DMS 273 (cell line): ENCODE measurements around the gene MGST3.
"Not testable (repeated sequence)": the region's sequence is repeated elsewhere in the genome, so short reads cannot be mapped to it uniquely, and the experiment has no call there.

Experiments used
- DNase-seq: peaks from one replicate; lab custom pipeline; 2025; ENCODE audit not compliant: unreplicated experiment; lab: John Stamatoyannopoulos, UW

MGST3 gene

DNA sequence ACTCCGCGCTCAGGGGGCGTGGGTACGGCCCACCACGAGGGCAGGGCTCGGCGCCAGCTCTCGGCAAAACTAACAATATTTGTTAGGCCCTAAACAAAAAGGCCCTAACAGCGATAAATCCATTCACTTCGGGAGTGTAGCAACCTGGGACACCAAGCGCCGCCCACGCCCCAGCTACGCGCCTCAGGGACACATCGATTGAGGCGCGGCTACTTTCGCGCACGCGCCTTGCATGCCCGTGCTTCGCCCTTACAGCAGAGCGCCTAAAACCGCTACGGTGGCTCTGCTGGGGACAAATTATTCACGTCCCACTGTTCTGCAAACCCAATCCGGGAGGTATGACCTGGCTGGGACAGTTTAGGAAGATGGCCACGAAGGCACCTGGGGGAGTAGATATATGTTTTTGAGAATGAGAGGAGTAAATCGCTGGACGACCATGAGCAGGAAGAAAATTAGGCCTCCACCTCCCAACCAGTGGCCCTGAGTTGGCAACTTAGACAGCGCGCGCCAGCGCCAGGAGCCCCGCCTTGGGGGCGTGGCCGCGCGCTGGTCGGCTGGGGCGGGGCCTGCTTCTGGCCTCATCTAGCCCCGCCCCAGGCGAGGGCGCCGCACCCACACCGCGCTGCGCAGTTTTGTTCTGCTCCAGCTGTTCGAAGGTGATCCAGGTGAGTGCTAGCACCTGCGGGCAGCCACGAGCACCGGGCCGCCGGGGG is at the start of gene MGST3:
Gene MGST3, plus strand, starts transcription at position 606 of the 713 bp plus-strand sequence. CDS start 18,614 bp downstream, outside the sequence.
- peak; percentile 98 for DNase-seq

DNA sequence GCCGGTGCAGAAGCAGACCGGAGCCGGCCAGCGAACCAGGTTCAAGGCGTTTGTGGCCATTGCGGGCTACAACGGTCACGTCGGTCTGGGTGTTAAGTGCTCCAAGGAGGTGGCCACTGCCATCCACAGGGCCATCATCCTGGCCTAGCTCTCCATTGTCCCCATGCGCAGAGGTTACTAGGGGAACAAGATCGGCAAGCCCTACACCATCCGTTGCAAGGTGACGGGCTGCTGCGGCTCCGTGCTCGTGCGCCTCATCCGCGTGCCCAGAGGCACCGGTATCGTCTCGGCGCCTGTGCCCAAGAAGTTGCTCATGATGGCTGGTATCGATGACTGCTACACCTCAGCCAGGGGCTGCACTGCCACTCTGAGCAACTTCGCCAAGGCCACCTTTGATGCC is 49.1 kb upstream of the MGST3 start:
- DNase-seq = no peak

DNA sequence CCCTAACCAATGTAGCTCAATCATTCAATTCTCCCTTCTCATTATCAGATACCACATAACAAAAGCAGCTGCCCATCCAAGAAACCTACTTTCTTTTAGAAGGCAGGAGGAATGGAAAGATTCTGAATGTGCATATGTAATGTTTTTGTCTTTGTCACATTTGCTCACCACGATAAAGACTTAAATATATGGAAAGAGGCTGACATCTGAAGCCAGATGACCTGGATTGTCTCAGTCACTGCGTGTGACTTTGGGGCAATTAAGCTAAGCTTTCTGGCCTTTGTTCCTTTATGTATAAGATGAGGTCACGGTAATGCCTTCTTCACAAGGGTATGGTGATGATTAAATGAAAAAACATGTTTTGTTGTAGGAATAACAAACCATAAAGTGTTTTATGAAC is 44.6 kb upstream of the MGST3 start:
- no peak for DNase-seq

DNA sequence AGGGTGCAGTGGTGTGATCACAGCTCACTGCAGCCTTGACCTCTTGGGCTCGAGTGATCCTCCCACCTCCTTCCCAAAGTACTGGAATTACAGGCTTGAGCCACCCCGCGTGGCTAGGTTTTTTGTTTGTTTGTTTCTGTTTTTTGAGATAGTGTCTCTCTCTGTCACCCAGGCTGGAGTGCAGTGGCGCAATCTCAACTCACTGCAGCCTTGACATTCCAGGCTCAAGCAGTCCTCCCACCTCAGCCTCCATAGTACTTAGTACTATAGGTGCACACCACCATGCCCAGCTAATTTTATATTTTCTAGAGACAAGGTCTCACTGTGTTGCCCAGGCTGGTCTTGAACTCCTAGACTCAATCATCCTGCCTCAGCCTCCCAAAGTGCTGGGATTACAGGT is 39.6 kb upstream of the MGST3 start:
- DNase-seq = not testable (repeated sequence)

DNA sequence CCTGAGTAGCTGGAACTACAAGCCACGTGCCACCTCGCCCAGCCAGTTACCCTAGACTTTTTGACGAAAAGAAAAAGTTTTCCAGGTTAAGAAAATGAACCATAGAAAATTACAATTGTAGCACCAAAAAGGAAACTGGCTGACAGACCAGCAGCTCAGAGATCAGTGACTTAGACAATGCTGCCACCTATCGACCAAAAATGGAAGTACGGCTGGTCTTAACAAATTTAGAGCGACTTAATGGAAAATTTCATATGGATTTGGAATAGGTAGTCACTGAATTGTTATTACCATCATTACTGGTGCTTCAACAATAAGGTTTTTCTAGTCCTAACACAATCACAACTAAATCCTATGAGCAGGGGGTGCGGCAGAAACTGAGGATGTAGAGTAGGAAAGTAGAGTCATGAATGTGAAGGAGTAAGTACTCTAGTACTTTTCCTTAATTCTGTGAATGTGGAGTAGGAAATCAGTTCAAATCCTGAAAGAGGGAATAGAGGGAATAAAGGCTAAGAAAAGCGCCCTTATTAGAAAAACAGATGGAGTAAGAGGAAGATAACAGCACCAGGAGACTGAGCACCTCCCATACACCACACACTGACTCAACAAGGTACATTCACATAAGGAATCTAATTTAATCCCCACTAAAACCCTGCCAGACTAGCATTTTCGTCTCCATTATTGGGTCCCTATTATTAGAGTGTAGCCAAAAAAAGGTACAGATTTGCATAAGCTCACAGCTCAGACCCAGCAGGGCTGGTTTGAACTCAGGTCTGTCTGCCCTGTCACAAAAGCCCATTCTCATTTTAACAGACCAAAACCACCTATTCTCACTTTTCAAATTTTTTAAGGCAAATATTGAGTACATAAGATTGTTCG is 37.9 kb upstream of the MGST3 start:
- peak; percentile 89 for DNase-seq

DNA sequence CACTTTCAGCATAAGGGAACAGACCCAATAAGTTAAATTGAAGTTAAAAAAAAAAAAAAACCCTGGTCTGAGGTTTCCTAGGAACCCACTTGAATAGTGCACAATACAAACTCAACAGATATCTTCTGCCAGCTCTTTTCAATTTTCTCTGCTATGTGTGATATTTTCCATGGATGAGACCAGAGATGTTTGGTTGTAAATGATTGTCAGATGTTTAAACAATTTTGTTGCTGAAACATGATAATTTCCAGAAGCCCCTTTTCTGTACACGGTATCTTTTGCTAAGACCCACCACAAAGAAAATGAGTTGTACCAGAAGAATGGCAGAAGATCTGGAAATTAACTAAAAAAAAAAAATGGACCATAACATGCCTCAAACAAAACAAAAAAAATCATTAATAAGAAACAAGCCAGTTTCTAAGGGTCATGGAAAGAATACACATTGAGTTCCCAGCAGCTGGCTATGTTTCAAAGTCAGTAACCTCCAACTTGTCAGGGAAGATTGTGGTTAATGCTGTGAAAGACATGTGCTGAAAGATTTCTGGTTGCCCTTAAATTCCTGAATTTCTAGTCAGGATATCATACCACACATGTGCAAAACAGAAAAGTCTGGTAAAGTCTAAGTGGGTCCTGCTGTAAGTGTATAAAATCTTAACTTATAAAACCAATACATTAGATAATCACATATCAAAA is 35.6 kb upstream of the MGST3 start:
- DNase-seq = peak; percentile 11

DNA sequence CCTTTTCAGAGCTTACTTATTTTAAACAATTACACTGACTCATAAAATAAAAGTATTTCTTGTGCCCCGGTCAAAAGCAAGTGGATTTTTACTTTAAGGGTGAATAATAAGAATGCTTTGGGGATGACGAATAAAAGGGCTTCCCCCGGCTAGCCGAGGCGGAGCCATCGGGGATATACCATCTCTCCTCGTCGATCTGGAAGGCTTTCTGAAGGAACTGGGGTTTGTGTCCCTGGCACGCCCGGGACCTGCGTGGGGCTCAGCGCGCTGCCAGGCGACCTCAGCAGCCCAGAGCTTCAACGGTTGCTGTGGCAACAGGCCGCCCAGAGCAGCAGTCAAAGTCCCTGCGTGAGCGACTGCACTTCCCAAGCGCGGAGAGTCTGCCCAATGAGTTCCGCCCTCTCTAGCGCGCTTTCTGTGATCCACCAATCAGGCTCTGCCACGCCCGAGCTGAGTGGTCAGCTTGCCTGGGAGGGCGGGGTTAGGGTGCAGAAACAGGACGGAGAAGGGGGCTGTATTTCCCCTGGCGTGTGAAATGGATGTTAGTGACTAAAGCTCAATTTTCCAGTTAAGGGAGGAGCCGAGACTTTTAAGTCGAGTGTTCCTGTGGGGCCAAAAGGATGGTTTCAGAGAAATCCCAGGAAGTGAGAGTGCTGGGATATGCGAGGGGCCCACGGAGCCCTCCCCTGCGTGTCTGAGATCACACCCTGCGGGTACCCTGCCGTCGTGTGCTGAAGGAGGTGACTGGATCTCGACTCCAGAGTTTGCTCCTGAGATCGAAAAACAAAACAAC is 33.0 kb upstream of the MGST3 start:
- peak; percentile 98 for DNase-seq

DNA sequence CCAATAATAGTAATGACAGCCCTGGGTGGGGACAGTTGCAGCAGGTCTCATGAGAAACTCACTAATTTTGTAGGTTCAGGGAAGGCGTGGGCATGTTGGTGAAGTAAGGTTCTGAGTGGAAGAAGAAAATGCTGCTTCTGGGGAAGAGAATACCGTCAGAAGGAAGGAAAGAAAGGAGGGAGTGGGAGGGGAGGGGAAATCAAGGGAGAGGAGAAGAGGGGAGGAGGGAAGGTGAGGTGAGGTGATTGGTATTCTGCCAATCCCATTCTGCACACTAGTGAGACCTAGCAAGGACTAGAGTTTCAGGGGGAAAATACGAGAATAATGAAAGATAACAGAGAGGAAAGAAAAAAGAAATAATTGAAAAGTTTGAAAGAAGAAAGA is 32.4 kb upstream of the MGST3 start:
- no peak for DNase-seq

DNA sequence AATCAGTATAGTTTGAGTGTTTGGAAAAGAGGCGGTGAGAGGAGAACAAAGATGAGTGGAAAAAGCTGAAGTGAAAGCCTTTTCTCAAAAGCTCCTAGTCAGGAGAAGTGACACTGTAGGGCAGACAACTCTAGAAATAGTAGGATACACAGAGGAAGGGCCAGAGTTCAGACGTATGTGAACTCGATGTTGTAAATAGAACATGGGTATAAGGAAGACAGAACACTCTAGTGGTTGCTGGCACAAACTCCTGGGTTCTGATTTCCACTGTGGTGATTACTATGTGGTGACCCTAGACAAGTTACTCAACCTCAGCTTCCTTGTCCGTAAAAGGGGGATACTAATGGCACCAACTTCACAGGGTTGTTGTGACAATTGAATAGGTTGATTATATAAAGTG is 30.2 kb upstream of the MGST3 start:
- no peak for DNase-seq

DNA sequence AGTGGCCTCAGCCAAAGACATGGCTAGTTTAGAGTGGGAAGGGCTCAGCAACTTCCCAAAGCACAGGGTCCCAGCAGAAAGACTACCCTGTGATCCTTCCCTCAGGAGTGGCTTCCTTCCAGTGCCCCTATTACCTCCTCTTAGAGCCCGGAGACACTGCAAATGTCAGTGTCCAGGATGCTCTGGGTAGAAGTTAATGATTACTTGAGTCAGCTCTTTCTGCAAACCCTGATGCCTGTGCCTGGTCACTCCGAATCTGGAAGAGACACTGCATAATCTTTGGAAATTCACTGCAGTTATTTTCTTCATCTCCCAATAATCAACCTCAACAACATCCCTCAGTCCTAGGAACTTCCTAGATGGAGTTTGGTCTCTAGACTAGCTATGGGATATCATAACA is 27.2 kb upstream of the MGST3 start:
- DNase-seq = no peak

DNA sequence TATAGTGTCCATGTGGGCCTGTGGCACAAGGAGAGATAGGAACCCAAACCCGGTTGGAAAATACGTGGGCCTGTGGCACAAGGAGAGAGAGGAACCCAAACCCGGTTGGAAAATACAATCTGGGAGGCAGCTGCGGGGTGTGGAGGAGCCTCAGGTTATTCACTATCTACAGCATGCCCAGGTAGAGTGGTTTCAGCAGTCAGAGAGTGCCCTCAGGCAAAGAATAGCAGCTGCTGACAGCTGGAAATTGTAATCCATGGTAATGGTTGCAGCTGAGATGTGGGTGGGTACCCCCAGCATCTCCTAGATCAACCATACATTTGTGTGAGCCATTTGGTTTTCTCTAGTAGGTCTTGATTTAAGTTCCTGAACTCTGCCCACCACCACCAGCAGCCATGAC is 25.8 kb upstream of the MGST3 start:
- DNase-seq = no peak

DNA sequence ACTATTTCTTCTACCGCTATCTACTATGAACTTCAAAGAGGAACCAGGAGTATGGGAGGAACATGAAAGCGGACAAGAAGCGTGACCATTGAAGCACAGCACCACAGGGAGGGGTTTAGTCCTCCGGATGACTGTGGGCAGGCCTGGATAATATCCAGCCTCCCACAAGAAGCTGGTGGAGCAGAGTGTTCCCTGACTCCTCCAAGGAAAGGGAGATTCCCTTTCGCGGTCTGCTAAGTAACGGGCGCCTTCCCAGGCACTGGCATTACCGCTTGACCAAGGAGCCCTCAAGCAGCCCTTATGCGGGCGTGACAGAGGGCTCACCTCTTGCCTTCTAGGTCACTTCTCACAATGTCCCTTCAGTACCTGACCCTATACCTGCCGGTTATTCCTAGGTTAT is 24.4 kb upstream of the MGST3 start:
- DNase-seq = not testable (repeated sequence)

DNA sequence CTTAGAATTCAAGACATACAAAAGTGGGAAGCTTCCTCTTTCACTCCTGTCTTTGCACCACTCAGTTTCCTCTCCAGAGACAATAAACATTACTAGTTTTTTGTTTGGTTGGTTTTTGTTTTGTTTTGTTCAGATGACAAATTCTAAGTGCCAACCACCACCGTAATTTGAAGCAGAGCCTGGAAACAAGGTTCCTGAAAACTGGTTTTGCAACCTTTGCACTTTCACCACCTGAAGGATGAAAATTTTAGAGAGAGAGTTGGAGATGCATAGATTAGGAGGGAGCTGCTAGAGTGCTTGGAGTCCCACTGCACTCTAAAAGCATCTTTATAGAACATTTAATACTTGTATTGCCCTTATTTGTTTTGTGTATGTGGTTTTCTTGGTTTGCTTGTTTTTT is 20.2 kb upstream of the MGST3 start:
- no peak for DNase-seq

DNA sequence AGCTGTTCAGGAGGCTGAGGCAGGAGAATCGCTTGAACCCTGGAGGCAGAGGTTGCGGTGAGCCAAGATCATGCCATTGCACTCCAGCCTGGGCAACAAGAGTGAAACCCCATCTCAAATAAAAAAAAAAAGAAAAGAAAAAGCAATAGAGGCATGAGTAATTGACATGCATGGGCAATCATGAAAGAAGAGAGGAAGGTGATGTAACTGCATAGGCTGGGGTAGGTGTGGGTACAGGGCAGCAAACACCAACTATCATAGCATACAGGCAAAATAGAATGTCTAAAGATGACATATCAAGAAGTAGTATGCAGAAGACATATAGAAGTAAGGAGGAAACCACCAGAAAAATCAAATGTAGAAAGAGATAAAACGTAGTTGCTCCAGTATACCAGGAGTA is 19.0 kb upstream of the MGST3 start:
- DNase-seq = no peak

DNA sequence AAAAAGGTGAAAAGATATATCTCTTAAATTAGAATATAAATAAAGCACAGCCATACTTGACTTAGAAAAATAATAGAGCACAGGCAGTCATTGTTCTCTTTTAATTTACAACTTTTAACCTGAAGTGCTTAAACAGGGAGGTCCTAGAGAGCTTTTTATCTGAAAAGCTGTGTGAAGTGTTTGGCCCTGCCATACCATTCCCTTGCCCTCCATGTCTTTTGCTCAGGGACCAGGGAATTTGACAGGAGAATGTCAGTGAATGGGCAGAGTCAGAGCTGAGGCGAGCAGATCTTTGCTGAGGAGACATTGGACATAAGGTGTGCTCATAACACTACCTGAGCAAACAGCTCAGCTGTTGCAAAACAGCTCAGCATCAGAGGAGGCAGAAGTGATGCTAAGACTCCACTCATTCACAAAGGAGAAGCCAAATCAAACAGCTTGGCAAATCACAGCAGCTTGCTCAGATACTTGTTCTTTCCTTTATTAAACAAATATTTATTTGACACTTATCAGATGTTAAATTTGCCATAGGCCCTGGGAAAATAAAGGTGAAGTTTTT is 14.9 kb upstream of the MGST3 start:
- no peak for DNase-seq

DNA sequence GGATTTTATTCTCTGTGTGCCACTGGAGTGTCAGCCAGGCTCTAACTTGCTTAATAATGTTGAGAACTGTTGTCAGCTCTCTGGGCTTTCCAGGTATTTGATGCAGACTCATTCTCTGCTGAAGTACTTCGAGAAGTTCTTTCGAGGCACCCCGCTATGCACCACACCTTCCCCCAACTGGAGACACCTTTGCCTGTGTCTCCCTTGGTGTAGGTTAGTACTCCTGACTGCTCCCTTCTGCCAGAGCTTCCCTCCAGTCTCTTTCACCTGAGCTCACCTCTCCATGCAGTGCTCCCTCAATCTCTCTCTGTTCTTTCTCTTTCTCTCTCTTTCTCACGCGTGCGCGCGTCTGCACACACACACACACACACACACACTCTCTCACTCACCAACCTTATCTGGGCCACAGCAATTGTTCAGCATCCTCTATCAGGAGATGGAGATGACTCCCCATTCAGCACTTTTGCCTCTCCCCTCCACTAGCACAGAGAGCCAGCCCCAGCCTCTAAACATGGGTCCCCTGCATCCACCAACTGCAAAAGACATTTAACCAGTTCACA is 14.0 kb upstream of the MGST3 start:
- no peak for DNase-seq

DNA sequence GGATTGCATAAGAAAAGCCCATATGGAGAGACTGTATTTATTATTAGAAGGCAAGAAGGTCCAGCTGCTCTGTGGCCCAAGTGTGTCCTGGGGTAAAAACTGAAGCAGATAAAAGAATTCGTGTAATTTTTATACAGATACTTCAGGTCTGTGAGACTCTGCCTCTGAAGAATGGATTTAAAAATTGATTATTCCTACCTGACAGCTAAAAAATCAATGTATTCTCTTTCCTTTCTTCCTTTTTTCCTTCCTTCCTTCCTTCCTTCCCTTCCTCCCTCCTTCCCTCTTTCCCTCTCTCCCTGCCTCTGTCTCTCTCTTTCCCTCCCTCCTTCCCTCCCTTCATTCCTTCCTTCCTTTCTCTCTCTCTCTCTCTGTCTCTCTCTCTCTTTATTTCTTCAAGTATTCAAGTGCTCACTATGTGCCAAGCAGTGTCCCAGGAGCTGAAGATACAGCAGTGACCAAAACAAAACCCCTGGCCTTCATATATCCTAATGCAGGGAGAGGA is 11.3 kb upstream of the MGST3 start:
- peak; percentile 36 for DNase-seq

DNA sequence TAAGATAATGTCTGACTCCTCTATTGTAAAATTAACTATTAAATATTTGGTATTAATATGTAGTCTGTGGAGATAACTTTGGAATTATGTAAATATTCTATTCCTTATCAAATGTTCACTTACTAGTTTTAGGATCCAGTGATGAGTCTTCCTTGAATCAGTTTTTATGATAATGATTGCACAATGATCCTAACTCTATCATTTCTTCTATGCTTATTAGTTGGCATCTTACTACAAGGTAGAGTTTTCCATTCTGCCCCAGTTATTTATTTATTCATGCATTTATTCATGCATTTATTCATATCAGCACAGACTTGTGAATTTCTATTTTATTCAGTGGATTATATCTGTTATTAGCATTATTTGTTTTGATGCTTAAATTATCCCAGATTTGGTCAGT is 7.4 kb upstream of the MGST3 start:
- DNase-seq = no peak

DNA sequence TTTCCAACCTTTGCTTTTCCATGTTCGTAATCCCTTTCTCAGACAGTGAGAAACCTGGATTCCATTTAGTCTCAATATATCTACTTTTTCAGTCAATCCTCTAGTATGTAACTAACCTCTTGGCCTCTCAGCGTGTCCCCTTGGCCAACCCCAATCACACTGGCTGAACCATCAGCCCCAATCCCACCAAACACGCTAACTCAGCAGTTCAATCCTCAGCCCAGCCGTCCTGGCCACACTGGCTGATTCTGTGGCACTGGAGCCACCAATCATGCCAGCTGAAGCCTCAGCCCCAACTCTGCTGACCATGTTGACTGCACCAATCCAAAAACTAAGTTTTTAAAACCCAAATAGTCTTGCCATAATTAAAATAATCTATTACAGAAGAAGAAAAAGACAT is 6.6 kb upstream of the MGST3 start:
- no peak for DNase-seq

DNA sequence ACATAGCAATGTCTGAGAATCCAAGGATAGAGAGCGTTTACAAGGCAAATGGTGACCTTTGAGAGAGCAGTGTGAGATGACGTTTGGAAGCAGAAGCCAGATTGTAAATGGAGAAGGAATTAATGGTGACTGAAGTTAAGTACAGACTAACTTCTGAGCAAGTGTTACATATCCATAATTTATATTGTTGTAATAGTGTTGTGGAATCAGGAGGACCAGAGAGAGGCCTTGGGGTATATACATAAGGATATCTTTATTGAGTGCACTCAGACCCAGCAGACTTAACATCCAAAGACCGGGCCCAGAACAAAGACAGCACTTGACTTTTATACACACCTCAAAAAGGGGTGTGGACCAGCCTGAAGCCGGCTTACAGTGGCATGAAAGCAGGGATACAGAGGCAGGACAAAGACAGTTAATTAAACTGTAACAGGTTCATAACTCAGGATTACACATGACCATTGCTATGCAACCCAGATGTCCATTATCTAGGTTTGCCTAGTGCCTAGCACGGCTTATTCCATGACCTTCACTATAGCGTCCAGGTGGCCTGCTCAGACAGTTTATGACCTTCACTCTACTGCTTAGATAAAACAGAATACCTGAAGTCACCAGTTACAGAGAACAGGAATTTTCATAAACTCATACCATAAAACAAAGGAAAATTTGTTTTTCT is 2.7 kb upstream of the MGST3 start:
- no peak for DNase-seq
